HG02981 (cell line): ENCODE measurements around the gene EYA4.

Experiments used
- ATAC-seq: cut with Tn5 transposase; IDR thresholded peaks from one replicate; pipeline ENCODE4 v1.9.1; 2021; ENCODE audit warnings: mild to moderate bottlenecking, moderate library complexity; ENCODE audit not compliant: unreplicated experiment

EYA4 gene

DNA sequence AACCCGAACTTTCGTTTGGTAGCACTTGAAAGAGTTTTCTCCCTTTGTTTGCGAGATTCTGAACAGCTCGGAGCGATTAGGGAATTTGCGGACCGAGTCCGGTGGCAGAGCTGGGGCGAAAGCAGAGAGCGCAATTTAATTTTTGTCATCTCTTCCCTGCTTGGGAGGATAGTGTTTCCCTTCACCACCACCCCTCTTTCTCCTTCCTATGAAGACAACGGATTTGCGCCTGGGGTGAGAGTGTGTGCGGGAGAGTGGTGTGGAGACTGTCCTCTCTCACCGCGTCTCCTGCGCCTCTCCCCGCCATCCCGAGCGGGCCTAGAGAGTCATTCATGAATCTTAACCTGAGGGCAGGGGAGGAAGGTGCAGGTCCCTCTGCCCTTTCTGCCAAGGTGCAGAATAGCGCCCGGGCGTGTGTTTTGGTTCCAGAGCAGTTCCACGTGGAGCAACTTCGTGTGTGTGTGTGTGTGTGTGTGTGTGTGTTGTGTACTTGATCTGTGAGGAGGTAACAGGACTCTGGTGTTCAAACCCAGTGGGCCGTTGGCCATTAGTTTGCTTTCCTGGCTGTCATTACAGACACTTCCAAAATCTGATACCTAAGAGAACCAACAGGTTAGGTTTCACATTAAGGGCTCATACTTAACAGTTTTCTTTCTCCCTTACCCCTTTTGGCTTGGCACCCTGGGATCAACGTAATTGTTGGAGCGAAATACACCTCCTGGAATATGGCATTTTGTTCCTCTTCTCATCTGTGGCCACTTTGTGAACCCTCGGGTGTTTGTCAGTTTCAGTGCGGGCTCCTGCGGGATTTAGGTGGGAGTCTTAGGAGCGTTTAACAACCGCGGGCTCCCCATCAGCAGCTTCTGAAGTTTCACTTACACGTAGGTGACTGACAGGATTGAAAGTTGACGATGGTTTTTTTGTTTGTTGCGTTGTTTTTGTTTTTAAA is 1.8 kb downstream of the EYA4 start:
- no peak for ATAC-seq

GRCh38 chr6:133243723-133244305 is 2.7 kb downstream of the EYA4 start:
- ATAC-seq = no peak

- no peak for ATAC-seq
These were observed 3.4 kb downstream of the EYA4 start for GRCh38 chr6:133244519-133244918.

DNA sequence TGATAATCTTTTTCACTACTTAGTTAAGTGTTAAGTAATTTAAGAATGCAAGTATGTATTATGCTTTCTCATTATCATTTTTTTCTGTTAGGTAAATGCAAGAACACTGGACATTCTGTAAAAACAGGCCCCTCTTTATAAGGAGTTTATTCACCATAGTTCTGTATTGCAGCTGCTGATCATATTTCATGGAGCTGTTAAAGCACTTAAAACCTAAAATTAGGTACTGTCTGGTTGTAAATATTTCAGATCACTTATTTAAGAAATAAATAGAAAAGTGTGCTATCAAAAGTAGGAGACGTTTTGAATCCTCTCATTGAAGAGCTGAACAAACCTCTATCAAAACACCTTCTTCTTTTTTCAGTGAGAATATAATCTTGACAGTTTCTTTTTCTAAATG is 3.9 kb downstream of the EYA4 start:
- no peak for ATAC-seq

DNA sequence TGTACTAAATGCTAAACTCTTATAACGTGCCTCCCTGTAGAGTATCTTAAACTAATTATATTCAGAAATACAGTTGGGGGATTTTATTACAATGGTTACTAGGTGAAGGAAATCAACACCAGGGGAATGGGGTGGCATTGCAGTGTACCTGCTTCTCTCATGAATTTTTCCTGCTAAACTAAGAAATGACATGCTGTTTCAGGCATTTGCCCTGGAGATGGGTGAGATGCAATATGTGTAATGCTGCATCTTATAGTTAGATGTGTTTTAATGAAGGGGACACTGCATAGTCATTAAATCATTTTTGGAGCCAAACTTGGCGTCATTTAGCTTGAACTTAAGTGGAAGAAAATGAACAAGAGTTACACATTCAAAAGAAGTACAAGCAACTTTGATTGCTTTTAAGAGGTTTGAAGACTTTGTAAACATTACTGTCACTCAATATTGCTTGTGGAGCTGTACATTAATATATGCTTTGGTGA is 4.3 kb downstream of the EYA4 start:
- ATAC-seq = no peak

DNA sequence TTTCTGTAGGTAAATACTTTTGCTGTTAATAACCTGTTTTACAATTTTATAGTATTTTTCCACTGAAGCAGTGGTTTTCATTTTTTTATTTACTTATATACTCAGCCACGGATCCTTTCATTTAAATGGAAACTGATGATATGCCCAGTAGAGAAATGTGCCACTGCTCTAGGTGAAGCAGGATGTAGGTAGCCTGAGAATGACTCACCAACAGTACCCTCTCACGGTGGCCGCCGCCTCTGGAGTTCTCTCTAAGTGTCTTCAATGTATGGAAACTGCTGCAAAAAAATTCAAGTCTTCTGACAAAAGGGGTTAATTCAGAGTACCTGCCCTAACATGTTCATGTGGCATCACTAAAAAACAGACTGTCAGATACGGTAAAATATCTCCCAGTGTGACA is 6.4 kb downstream of the EYA4 start:
- ATAC-seq = no peak

GRCh38 chr6:133248241-133249001 is 7.3 kb downstream of the EYA4 start:
- no peak for ATAC-seq

- no peak for ATAC-seq
These were observed 10.5 kb downstream of the EYA4 start for GRCh38 chr6:133251688-133252087.

DNA sequence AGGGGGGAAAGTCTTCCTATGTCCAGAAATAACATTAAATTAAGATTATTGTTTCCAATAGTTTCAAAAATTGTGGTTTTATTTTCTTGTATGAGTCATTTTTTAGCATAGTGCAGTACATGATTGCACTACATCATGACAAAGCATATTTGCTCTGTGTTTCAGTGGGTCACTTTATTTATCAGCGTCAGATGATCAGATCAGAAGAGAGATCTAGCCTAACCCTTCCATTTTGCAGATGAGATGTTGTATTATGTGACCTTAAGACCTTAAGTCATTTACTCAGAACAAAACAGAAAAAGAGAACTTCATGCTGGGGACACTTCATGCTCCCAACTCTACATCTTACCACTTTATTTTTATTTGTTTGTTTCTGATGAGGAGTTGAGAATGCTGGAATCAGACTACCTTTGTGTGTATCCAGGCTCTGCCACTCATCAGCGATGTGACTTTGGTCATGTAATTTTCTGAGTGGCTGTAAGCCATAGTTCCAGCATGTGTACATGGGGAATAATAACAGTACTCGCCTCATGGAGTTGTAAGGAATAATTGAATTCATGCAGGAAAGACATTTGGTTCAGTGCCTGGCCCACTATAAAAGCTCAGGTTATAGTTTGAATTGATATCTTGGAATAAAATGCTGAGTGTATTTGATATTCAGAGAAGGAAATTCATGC is 13.5 kb downstream of the EYA4 start:
- no peak for ATAC-seq

DNA sequence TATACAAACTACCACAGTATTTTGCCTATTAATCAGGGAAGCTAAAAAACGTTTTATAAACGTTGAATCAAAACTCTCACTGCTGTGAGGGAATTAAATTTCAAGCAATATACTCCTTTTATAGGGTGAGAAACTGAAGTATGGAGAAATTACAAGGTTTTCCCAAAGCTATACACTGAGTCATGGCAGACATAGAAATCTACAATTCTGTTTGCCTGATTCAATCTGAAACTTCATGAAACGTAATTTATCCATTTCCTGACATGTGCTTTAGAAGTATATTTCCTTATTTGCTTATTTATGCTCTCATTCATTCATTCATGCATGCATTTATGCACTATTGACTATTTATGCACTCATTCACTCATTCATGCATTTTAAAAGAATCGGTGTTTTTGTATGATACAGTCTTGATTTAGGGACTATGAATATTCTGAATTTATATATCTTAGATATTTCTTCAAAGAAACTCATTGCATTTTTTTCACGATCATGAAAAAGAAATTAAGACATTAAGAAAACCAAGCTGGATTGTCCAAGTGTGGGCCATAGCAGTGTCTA is 16.5 kb downstream of the EYA4 start:
- no peak for ATAC-seq

DNA sequence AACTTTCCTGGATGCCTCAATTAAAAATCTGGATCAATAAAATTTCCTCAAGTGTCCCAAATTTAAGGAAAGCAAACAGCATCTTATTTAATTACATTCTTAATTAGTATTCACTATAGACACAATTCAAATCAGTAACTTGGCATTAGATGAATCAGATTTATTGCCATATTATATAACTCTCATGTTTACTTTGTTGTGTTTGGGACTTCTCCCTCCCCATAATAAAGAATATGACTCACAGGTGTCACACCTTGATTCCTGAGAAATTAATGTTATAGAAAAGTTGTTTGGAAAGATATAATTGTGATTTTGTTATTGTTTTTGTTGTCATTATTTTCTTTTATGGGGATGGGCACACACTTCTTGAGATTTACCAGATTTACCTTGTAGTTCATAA is 18.4 kb downstream of the EYA4 start:
- no peak for ATAC-seq

GRCh38 chr6:133262804-133263203 is 21.6 kb downstream of the EYA4 start:
- no peak for ATAC-seq

DNA sequence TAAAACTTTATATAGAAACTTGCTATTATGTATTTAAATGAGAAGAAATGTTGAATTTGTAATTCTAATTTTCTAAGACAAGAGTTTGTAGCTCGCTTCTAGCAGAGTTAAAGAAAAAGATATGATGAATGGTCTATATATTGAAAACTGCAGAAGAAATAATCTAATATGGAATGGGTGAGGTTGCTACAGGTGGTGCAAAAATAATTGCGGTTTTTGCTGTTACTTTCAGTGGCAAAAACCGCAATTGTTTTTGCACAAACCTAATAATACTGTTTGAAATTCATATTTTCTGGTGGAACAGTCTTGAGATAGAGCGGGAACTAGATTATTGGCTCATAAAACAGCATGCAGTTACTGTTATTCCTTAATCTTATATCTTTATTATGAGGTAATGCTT is 23.9 kb downstream of the EYA4 start:
- no peak for ATAC-seq

DNA sequence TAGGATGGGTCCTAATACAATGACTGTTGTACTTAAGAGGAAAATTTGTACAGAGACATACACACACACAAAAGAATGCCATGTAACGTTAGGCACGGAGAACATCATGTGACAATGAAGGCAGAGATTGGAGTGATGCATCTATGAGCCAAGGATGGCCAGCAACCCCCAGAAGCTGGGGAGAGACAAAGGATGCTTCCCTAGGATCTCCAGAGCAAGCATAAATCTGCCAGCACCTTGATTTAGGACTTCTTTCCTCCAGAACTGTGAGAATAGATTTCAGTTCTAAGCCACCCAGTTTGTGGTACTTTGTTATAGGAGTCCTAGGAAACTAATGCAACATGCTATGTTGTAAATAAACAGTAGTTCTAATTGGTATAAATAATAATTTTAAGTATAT is 25.0 kb downstream of the EYA4 start:
- ATAC-seq = no peak

- ATAC-seq = no peak
These were observed 27.5 kb downstream of the EYA4 start for GRCh38 chr6:133268621-133269020.

DNA sequence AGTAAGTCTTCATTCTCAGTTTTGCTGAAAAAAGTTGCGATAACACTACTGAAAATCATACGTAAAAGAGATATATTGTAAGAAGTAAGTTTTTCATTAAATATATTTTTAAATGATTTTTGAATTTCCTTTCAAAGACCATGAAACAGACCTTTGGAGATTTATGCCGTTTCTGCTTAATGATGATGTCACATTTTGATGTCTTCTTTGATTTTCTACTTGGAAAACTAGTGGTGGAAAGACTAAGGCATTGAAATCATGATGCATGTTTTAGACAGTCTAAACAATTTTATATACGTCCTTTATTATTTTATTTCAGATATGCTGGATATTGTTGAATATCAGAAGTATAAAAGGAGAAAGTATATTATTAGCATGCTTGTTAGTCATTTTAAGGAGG is 33.7 kb downstream of the EYA4 start:
- ATAC-seq = no peak

DNA sequence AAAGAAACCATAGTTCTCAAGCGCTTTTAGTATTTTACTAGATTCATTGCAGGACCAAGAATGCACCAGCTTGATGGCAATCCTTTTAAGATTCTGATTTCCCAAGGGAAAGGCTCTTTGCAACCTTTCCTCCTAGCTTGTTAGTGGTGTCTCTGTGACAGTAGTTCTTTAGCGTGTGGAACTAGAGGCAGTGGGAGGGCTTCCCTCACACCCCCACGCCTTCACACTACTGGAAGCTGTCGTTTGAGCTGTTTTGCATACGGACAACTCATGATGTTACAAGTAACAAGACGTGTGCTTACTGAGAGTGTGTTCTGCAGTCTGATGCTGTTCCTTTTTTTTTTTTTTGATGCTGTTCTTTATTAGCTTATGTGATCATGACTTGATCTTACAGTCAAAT is 34.1 kb downstream of the EYA4 start:
- ATAC-seq = no peak

DNA sequence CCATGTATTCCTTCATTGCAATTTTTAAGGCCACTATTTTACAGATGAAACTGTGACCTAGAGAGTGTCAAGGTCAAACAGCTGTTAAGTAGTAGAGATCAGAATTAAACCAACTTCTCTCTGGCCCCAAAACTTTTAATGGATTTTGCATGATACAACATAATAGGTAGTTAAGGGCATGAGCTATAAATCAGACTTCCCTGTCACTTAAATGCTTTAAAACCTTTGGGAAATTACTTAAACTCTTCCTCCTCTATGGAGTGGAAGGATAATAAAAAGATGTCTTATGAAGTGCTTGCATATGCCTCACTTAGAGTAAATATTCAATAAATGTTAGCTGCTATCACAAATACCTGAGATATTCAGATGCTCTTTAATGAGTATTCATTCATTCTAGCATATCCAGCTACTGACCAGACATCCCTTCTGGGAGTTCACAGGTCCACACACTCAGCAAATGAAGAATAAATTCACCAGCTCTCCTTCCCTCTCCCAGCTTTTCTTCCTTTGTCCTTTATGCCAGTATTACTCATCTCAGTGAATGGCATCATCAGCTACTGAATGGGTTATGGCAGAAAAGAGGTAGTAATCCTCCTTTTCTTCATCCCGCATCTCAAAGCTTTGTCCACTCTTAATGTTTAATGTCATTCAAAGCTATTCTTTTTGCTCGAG is 36.2 kb downstream of the EYA4 start:
- no peak for ATAC-seq

- ATAC-seq = no peak
These were observed 36.9 kb downstream of the EYA4 start for GRCh38 chr6:133277900-133278545.

DNA sequence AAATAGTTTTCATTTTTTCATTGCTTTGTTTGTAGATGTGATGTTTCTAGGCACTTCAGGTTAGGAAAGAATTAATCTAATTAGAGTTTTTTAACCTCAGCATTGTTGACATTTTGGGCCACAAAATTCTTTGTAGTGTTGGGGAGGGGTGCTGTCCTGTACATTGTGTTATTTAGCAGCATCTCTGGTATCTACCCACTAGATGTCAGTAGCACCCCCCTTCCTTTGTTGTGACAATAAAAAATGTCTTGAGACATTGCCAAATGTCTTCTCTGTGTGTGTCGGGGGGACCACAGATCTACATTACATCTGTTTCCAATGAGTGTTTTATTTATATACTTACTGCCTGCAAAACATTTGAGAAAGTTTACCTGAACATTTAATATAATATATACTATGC is 45.6 kb downstream of the EYA4 start:
- no peak for ATAC-seq
